ENCODE data around the gene ITSN1. TPM values are rescaled to one million over a fixed set of nuclear protein-coding genes. Genes with fewer than 3 reads are reported as not detected.

The ITSN1 gene
- total RNA-seq, 1 donor from 2014 or later: 77.5 TPM

- Mint-ChIP-seq H3K9me3 (peaks cover 17% of the 10 kb centered on the region), H3K4me1 (peaks cover 11% of the 10 kb centered on the region), H3K36me3 (peaks cover 22% of the 10 kb centered on the region)
Observed at GRCh38 chr21:33661146-33661545, 18.8 kb downstream of the ITSN1 start.

DNA sequence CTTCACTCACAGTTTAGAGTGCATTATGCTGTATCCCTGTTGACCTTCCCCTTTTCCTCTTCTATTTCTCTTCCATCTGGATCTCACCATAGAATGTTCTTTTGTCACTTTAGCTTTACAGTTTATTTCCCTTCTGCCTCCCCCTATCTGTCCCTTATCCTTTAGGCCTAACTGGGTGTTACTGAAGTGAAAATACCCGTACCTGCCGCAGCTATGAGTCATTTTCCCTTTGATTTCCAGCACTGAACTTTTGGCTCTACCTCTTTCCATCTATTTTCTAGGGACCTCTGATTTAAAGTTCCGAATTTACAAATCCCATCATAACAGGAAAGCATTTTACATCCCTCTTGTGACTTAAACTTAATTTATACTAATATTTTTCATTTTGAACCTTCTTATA lies 19.7 kb downstream of the ITSN1 start:
- peaks cover 22% of the 10 kb centered on the region for H3K36me3 Mint-ChIP-seq
- no peak for TF ChIP-seq CTCF (IDR thresholded peaks at IDR 0.05; ENCODE audit: unreplicated experiment)
- peaks cover 17% of the 10 kb centered on the region for H3K9me3 Mint-ChIP-seq
- no peak overlapping the region for H3K4me3 Mint-ChIP-seq
- no peak for DNase-seq (ENCODE audit: low spot score in 2 of 2, unreplicated experiment in 2 of 2)
- peaks cover 9% of the 10 kb centered on the region for H3K4me1 Mint-ChIP-seq
- peak overlapping the region; percentile 72 for H3K27ac Mint-ChIP-seq
- no peaks in the 10 kb centered on the region for H3K27me3 Mint-ChIP-seq (ENCODE audit: low read depth)

More at GRCh38 chr21:33661146-33661545, 18.8 kb downstream of the ITSN1 start:
- Mint-ChIP-seq H3K4me3 (no peak overlapping the region), H3K27me3 (ENCODE audit: low read depth) (no peaks in the 10 kb centered on the region), H3K27ac (no peak overlapping the region)
- TF ChIP-seq CTCF (IDR thresholded peaks at IDR 0.05; ENCODE audit: unreplicated experiment): no peak
- DNase-seq (ENCODE audit: low spot score in 2 of 2, unreplicated experiment in 2 of 2): no peak

DNA sequence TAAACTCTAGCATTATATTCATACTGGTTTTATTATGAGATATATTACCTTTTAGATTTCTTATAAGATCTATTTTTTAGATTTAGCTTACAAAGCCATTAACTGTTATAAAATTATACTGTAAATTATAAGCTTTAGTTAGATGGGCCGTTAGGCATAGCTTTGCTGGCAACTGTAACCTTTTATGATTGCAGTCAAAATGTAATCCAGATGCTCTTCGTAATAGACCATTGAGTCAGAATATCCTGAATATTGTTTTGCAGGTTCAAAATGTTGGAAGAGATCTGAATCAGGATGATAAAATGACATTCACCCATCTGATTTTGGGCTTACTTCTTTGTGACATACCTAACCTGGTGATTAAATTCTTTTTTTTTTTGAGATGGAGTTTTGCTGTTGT lies 20.9 kb downstream of the ITSN1 start:
- no peak overlapping the region for H3K4me3 Mint-ChIP-seq
- no peak for DNase-seq (ENCODE audit: low spot score in 2 of 2, unreplicated experiment in 2 of 2)
- H3K27ac Mint-ChIP-seq: no peak overlapping the region

GRCh38 chr21:33664135-33664534 lies 21.8 kb downstream of the ITSN1 start:
- TF ChIP-seq CTCF (IDR thresholded peaks at IDR 0.05; ENCODE audit: unreplicated experiment): no peak
- Mint-ChIP-seq H3K4me1 (peaks cover 17% of the 10 kb centered on the region), H3K27me3 (ENCODE audit: low read depth) (no peaks in the 10 kb centered on the region), H3K27ac (no peak overlapping the region), H3K36me3 (peaks cover 17% of the 10 kb centered on the region), H3K9me3 (peaks cover 17% of the 10 kb centered on the region), H3K4me3 (no peak overlapping the region)
- no peak for DNase-seq (ENCODE audit: low spot score in 2 of 2, unreplicated experiment in 2 of 2)

More for the DNA sequence above, 20.9 kb downstream of the ITSN1 start:
- Mint-ChIP-seq H3K9me3 (peaks cover 17% of the 10 kb centered on the region), H3K27me3 (ENCODE audit: low read depth) (no peaks in the 10 kb centered on the region), H3K36me3 (peaks cover 22% of the 10 kb centered on the region), H3K4me1 (peaks cover 15% of the 10 kb centered on the region)
- TF ChIP-seq CTCF (IDR thresholded peaks at IDR 0.05; ENCODE audit: unreplicated experiment): no peak

DNA sequence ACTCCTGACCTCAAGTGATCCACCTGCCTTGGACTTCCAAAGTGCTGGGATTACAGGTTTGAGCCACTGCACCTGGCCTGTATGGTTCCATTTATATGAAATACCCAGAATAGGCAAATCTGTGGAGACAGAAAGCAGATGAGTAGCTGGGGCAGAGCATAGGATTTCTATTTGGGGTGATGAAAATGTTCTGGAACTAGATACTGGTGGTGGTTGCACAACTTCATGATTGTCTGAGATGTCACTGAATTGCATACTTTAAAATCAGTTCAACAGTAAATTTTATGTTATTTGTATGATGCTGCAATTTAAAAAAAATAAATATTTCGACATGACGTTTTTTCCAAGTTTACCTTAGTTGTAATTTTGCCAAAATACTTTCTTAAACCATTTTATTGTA lies 23.9 kb downstream of the ITSN1 start:
- H3K4me3 Mint-ChIP-seq: no peak overlapping the region
- no peaks in the 10 kb centered on the region for H3K27me3 Mint-ChIP-seq (ENCODE audit: low read depth)
- peaks cover 17% of the 10 kb centered on the region for H3K4me1 Mint-ChIP-seq
- H3K27ac Mint-ChIP-seq: no peak overlapping the region
- H3K9me3 Mint-ChIP-seq: peaks cover 8% of the 10 kb centered on the region
- TF ChIP-seq CTCF (IDR thresholded peaks at IDR 0.05; ENCODE audit: unreplicated experiment): no peak
- DNase-seq (ENCODE audit: low spot score in 2 of 2, unreplicated experiment in 2 of 2): no peak
- peaks cover 6% of the 10 kb centered on the region for H3K36me3 Mint-ChIP-seq

GRCh38 chr21:33667636-33668035 lies 25.3 kb downstream of the ITSN1 start:
- H3K27ac Mint-ChIP-seq: peak overlapping the region; percentile 57

More at GRCh38 chr21:33667636-33668035, 25.3 kb downstream of the ITSN1 start:
- no peak overlapping the region for H3K4me3 Mint-ChIP-seq
- H3K9me3 Mint-ChIP-seq: no peaks in the 10 kb centered on the region
- no peak for TF ChIP-seq CTCF (IDR thresholded peaks at IDR 0.05; ENCODE audit: unreplicated experiment)
- H3K36me3 Mint-ChIP-seq: peaks cover 2% of the 10 kb centered on the region
- DNase-seq (ENCODE audit: low spot score in 2 of 2, unreplicated experiment in 2 of 2): no peak
- peaks cover 13% of the 10 kb centered on the region for H3K4me1 Mint-ChIP-seq
- H3K27me3 Mint-ChIP-seq (ENCODE audit: low read depth): no peaks in the 10 kb centered on the region
